GM12878 (cell line): ENCODE data around the gene PPM1E. TPM values are rescaled to one million over a fixed set of nuclear protein-coding genes. Genes with fewer than 3 reads are reported as not detected.

ENCODE experiments used
- BCL3 ChIP-seq: IDR thresholded peaks from 2 replicates; pipeline ENCODE4 v1.6.1; 2011; ENCODE audit warnings: borderline replicate concordance, low read depth, mild to moderate bottlenecking, moderate library complexity, low read length; ENCODE audit not compliant: insufficient read depth, poor library complexity, severe bottlenecking
- BHLHE40 ChIP-seq, 2 experiments: fragments of 450-650 bp in 1 of 2; IDR thresholded peaks; 2 replicates each; pipeline ENCODE4 v1.6.1; 2011 to 2017; ENCODE audit warnings: low read depth in 2 of 2, borderline replicate concordance in 1 of 2, improper control_type of control experiment in 1 of 2, low read length in 1 of 2, mild to moderate bottlenecking in 1 of 2
- CBFB ChIP-seq: IDR thresholded peaks from 2 replicates; pipeline ENCODE4 v1.6.1; 2016; ENCODE audit warnings: antibody characterized with exemption, low read depth
- CHD2 ChIP-seq: IDR thresholded peaks from 2 replicates; pipeline ENCODE4 v1.6.1; 2011; ENCODE audit warnings: low read depth, low read length, improper control_type of control experiment, borderline replicate concordance
- DPF2 ChIP-seq: fragments of 450-650 bp; IDR thresholded peaks from 2 replicates; pipeline ENCODE4 v1.6.1; 2017; ENCODE audit warnings: mild to moderate bottlenecking
- EZH2 ChIP-seq: IDR thresholded peaks from 2 replicates; pipeline ENCODE4 v1.6.1; 2012; ENCODE audit warnings: low read depth, mild to moderate bottlenecking, control low read depth, inconsistent platforms, low read length, borderline replicate concordance; ENCODE audit not compliant: control insufficient read depth
- FOS ChIP-seq: IDR thresholded peaks from 3 replicates; pipeline ENCODE4 v1.6.1; 2011; ENCODE audit warnings: borderline replicate concordance; ENCODE audit not compliant: insufficient read length; ENCODE audit errors: extremely low read depth
- HCFC1 ChIP-seq: fragments of 150-350 bp; IDR thresholded peaks from 2 replicates; pipeline ENCODE4 v1.6.1; 2014; ENCODE audit warnings: low read length
- MTA3 ChIP-seq: IDR thresholded peaks from 2 replicates; pipeline ENCODE4 v1.6.1; 2012; ENCODE audit warnings: low read length, inconsistent platforms, borderline replicate concordance
- POLR2AphosphoS2 ChIP-seq: IDR thresholded peaks from 2 replicates; pipeline ENCODE4 v1.6.1; 2011; ENCODE audit warnings: low read depth, mild to moderate bottlenecking, low read length, improper control_type of control experiment, moderate library complexity
- ZNF24 ChIP-seq: fragments of 450-650 bp; IDR thresholded peaks from 2 replicates; pipeline ENCODE4 v1.6.1; 2017; ENCODE audit warnings: antibody characterized with exemption, mild to moderate bottlenecking
- polyA plus RNA-seq, 11 experiments: library from polyadenylated mRNA; depleted of rRNA in 4 of 11; unstranded in 6 of 11; stranded (reverse) in 5 of 11; fragments of >200 nt; fragmentation: Nextera tagmentation in 4 of 11; fragmentation: Illumina TruSeq in 1 of 11; extraction: Ambion mirVana in 4 of 11; extraction: Trizol in 1 of 11; gene quantifications; 1 replicate in 1 of 11; 2 replicates in 10 of 11; pipeline versions ENCODE4 v1.2.1 to v1.2.3, GENCODE V29; 2011 to 2016; ENCODE audit warnings: inconsistent platforms in 2 of 11, missing spikeins in 2 of 11, low read depth in 1 of 11
- total RNA-seq, 4 experiments: library from RNA; depleted of rRNA in 3 of 4; stranded (reverse); fragments of >200 nt in 3 of 4; fragmentation: Illumina TruSeq in 1 of 4; extraction: Trizol in 1 of 4; gene quantifications; 2 replicates each; pipeline versions ENCODE4 v1.2.1 to v1.2.3, GENCODE V29; 2013 to 2021
- TF ChIP-seq, protein P1 (sequence below): fragments of 450-650 bp; IDR thresholded peaks from 2 replicates; pipeline ENCODE4 v1.6.1; 2016; ENCODE audit warnings: mild to moderate bottlenecking, moderate library complexity, borderline replicate concordance
- TF ChIP-seq, protein P2 (sequence below): fragments of 450-650 bp; IDR thresholded peaks from 2 replicates; pipeline ENCODE4 v1.6.1; 2017; ENCODE audit warnings: mild to moderate bottlenecking, moderate library complexity

Gene PPM1E
- total and polyA plus RNA-seq, 10 of the 15 experiments (the other 5 are each of a cell fraction or from before 2014, with no cell fraction given): 0.07 to 0.28 (median 0.16) TPM

GRCh38 chr17:59001158-59001814 lies 245.6 kb downstream of the PPM1E start (continued):
- TF ChIP-seq, protein P1, sequence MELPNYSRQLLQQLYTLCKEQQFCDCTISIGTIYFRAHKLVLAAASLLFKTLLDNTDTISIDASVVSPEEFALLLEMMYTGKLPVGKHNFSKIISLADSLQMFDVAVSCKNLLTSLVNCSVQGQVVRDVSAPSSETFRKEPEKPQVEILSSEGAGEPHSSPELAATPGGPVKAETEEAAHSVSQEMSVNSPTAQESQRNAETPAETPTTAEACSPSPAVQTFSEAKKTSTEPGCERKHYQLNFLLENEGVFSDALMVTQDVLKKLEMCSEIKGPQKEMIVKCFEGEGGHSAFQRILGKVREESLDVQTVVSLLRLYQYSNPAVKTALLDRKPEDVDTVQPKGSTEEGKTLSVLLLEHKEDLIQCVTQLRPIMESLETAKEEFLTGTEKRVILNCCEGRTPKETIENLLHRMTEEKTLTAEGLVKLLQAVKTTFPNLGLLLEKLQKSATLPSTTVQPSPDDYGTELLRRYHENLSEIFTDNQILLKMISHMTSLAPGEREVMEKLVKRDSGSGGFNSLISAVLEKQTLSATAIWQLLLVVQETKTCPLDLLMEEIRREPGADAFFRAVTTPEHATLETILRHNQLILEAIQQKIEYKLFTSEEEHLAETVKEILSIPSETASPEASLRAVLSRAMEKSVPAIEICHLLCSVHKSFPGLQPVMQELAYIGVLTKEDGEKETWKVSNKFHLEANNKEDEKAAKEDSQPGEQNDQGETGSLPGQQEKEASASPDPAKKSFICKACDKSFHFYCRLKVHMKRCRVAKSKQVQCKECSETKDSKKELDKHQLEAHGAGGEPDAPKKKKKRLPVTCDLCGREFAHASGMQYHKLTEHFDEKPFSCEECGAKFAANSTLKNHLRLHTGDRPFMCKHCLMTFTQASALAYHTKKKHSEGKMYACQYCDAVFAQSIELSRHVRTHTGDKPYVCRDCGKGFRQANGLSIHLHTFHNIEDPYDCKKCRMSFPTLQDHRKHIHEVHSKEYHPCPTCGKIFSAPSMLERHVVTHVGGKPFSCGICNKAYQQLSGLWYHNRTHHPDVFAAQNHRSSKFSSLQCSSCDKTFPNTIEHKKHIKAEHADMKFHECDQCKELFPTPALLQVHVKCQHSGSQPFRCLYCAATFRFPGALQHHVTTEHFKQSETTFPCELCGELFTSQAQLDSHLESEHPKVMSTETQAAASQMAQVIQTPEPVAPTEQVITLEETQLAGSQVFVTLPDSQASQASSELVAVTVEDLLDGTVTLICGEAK: no peak; the same call in 1 of the 2 replicates
- no peak for TF ChIP-seq ZNF24
- TF ChIP-seq CHD2: peak; percentile 52; the same call in 1 of the 2 replicates
- no peak for TF ChIP-seq EZH2
- TF ChIP-seq HCFC1: no peak
- peak; percentile 78 for TF ChIP-seq BCL3
- peak; percentile 68 to 72; a peak in 2 of 4 replicates for TF ChIP-seq BHLHE40 (IDR thresholded peaks at IDR 0.05; ENCODE audit: borderline replicate concordance in 1 of 2, low read depth in 2 of 2, low read length in 1 of 2)
- peak; percentile 93 for TF ChIP-seq DPF2
- TF ChIP-seq MTA3: no peak; the same call in 1 of the 2 replicates
- TF ChIP-seq FOS: no peak
- TF ChIP-seq CBFB: peak; percentile 65; the same call in 1 of the 2 replicates
- TF ChIP-seq POLR2AphosphoS2: no peak
- TF ChIP-seq, protein P2, sequence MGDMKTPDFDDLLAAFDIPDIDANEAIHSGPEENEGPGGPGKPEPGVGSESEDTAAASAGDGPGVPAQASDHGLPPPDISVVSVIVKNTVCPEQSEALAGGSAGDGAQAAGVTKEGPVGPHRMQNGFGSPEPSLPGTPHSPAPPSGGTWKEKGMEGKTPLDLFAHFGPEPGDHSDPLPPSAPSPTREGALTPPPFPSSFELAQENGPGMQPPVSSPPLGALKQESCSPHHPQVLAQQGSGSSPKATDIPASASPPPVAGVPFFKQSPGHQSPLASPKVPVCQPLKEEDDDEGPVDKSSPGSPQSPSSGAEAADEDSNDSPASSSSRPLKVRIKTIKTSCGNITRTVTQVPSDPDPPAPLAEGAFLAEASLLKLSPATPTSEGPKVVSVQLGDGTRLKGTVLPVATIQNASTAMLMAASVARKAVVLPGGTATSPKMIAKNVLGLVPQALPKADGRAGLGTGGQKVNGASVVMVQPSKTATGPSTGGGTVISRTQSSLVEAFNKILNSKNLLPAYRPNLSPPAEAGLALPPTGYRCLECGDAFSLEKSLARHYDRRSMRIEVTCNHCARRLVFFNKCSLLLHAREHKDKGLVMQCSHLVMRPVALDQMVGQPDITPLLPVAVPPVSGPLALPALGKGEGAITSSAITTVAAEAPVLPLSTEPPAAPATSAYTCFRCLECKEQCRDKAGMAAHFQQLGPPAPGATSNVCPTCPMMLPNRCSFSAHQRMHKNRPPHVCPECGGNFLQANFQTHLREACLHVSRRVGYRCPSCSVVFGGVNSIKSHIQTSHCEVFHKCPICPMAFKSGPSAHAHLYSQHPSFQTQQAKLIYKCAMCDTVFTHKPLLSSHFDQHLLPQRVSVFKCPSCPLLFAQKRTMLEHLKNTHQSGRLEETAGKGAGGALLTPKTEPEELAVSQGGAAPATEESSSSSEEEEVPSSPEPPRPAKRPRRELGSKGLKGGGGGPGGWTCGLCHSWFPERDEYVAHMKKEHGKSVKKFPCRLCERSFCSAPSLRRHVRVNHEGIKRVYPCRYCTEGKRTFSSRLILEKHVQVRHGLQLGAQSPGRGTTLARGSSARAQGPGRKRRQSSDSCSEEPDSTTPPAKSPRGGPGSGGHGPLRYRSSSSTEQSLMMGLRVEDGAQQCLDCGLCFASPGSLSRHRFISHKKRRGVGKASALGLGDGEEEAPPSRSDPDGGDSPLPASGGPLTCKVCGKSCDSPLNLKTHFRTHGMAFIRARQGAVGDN: no peak
